Stimulated activated CD8-positive, alpha-beta memory T cell treated with anti-CD3 and anti-CD28 coated beads, Interleukin-7, amount 100 ng/mL, for 48 hours (primary cell): ENCODE data around the gene RYR3.

Experiments used
- DNase-seq, 2 donors: peaks; one replicate each; pipeline ENCODE4 v3.0.0-alpha.2; 2020; ENCODE audit warnings: low read depth in 1 of 2; ENCODE audit errors: extremely low read depth in 1 of 2

Gene RYR3

DNA sequence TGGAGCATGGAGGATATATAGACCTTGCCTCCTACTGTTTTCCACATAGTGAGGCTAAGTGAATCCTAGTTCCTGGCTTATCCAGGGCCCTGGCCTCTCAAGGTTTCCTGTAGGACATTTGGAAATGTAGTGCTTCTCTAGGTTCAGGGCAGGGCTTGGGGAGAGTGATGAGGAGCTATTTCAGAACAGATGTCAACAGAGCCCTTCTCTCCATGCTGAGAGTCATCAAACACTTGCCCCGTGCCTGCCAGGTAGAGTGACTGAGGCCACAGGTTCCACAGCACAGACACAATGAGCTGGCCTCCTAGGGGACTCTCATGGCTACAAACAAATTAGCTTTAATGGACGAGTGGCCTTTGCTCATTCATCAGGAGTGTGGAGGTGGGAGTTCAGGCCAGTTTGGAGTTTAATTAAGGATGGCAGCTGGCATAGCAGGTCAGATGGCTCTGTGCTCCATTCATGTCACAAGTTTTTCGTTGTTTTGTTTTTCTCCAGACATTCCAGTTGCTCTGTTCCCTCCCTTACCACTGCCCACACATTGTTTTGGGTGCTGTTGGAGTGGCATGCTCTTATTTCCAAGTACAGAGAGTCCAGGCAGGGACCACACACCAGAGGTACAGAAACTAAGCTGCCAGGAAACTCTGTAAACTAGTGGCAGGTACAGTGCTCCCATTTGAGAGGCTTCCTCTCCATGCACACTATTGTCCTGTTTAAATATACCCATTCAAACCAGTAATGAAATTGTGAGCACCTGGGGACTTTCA lies 189.8 kb downstream of the RYR3 start:
- DNase-seq = no peak

- DNase-seq = no peak
Observed at GRCh38 chr15:33503681-33504080, 192.9 kb downstream of the RYR3 start.

DNA sequence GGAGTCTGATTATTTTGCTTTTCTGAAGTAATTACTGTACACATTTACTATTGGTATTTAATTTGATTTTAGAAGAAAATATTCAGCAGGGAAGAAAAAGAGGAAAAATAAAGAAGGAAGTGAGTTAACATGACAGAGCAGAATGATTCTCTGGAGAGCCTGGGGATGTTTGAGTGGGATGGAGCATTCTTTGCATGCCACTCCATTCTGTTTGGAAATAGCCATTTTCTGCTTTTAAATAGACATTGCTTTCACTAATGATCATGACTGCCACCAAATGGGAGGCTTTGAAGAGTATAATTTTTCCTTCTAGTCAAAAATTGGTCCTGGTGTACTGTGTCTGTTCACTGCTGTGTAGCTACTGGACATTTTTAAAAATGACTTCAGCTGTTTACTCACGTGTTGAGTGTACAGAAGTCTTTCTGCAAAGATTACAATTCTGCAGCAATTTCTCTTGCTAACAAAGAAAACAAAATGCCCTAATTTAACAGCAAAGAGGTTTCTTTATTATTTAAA lies 196.1 kb downstream of the RYR3 start:
- DNase-seq = no peak

DNA sequence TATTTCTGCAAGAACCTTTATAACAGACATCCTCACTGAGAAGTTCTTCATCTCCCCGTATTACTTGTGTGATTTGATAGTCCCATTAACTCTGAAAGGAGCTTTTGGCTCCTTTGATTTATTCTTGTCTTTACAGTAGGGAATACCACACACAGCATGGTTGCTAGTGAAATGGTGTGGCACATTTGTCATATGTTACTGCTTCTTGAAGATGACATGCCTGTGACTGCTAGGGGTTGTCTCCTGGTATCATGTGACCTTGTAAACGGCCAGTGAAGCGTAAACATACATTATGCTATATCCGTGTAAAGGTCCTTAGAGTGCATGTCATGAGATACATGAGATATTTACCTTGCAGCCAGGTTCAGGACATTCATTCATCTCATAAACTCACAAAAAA lies 197.9 kb downstream of the RYR3 start:
- DNase-seq = no peak

- no peak for DNase-seq
Observed at GRCh38 chr15:33515121-33515520, 204.4 kb downstream of the RYR3 start.

DNA sequence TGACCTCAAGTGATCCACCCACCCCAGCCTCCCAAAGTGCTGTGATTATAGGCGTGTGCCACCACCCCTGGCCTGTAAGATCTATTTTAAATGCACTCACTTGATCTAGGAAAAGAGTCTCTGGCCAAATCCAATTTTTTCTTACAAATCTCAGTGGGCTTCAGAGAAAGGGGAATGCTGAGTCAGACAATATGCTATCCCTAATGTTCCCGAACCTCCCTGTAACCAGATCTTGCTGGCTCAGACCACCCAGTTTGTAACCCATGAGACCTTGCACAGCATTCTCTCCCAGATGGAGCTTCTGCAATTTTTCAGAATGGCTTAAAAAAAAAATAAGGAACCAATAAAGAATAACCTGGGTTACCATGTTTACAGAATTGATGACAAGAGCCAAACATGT lies 205.8 kb downstream of the RYR3 start:
- DNase-seq = no peak

DNA sequence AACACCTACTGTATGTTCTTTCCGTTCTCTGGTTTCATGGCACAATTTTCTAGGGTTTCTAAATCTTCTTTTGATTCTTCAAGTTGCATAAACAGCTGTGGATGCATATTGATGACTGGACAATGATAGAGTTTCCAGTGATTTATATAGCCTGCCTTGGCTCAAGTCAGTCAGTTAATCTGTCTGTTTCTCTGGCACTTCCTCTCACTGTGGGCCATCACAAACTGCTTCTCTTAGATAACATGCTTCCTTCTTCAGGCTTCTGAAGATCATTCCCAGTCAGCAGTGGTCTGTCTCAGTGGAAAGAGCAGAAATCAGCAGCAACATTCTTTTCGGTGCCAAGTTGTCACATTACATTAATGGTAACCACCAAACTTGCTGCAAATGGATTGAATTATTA lies 207.2 kb downstream of the RYR3 start:
- no peak for DNase-seq

DNA sequence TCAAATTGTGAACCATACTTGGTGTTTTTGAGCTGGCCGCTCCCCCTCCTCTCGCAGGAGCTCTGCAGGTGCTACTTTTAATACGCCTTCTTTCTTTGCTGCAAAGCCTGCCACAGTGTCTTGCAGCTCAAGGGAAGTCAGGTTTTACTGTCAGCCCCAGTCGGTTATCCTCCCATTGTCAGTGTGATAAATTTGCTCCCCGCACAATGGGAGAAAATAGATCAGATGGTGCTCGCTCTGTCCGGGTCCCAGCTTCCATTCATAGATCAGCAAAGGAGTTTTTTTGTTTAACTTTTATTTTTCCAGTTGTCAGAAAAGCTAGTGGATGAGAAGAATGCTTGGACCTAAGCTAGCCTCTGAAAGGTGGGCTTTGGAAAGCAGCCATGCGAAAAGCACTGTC lies 207.7 kb downstream of the RYR3 start:
- no peak for DNase-seq

DNA sequence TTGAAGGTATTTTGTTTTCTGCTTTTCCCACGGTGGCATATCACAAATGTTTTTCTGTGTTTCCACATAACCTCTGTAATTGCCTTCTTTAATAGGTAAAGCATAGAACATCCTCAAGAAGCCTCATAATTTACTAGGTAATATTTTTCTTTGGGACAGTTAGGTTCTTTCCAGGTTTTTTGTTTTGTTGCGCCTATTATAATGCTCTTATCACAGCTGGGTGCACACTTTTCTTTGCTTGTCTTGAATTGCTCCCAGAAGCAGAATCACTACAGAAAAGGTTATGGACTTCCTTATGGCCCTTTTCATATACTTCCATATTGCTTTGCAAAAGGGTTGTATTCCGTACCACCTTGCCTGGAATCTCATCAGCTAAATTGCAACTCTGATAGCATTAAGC lies 213.5 kb downstream of the RYR3 start:
- no peak for DNase-seq

- DNase-seq = no peak
Observed at GRCh38 chr15:33526532-33526931, 215.8 kb downstream of the RYR3 start.

DNA sequence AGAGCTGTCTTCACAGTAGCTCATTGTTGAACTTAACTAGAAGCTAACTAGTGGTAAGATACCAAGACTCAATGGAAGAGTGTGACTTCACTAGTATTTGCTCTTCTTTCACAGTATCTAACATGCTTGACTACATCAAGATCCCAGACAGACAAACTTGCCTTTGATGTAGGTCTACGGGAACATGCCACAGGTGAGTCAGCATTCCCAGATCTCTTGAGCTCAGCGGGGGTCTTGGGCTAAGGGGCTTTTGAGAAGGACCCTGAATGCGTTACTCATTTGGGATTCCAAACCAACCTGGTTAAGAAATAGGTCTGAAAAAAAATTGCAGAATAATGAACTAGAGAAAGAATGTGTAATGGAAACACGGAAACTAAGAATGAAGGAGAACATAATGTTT lies 222.4 kb downstream of the RYR3 start:
- DNase-seq = no peak

DNA sequence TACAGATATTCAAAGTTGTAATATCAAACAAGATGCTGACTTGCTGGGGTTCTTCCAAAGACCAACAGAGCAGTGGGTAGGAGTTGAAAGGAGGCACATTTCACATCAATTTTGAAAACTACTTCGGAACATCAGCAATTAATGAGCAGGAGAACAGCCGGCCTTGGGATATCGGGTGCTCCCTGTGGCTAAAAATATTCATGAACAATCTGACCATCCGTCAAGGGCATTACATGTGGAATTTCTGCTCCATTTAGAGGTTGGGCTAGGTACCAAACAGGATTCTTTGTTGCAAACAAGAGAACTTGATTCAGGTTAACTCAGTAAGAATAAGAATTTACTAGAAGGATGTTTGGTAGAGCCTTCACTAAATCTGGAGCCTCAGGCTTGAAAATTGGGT lies 223.9 kb downstream of the RYR3 start:
- no peak for DNase-seq

DNA sequence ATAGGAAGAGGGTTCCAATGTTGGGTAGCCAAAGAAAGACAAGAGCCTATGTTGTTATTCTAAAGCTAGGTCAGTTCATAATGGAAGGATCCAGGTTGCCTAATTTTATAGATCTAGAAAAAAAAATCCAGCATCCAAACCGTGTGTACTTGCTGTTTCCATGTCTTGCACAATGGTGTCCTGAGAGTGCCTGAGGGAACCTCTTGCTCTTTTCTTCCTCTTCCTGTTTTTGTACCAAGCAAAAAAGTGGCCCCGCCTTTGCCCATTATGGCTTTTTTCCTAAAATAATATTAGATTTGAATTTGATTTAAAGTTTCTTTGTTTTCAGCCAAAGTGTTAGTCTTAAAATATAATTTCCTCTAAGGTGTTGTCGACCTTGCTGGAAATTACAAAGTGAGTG lies 224.4 kb downstream of the RYR3 start:
- DNase-seq = no peak

DNA sequence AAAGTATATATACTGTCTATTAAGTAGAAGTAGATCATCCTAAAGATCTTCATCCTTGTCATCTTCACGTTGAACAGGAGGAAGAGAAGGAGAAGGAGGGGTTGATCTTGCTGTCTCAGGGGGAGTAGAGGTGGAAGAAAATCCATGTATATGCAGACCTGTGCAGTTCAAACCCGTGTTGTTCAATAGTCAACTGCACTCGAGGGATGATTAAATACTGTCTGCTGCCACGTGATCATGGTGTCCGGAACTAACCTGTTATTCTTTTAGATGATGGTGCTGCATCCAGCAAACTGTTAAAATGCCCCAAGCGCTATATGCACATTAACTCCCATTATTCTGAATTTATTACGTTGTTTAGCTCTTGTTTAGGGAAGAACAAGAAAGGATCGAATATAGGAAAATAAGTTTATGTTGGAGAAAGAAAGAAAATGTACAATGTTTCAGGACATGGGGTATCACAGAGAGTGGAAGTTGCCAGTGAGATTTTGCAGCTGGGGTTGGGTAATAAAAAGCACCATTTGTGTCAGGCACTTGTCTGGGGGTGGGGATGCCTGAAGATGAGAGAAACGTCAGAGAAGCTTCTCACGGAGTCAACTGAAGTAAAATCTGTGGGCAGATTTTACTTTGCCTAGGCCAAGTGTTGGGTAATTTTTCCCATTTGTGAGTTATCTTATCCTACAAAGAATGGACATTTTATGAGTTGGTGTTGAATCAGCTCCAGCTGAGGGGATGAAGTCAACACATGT lies 229.2 kb downstream of the RYR3 start:
- DNase-seq = no peak

- DNase-seq = no peak
Observed at GRCh38 chr15:33543957-33544356, 233.2 kb downstream of the RYR3 start.

- DNase-seq = no peak
Observed at GRCh38 chr15:33545866-33546265, 235.1 kb downstream of the RYR3 start.

DNA sequence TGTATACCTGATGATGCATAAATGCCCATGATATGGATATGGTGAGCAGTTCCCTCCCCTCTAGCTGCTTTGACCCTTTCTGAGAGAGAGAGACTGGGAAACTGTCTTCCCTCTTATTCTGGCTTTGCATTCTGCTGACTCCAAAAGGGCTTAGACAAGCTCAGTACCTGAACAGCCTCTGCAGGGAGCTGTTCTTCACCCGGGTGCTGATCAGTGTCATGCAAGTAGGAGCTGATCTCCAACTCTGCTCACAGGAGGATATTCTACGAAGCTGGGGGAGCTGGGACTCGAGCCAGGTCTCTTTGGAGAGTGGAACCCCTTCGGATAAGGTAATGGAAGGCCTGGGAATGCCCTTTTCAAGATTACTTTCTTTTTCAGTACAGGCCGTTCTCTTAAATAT lies 237.1 kb downstream of the RYR3 start:
- DNase-seq = no peak

GRCh38 chr15:33551860-33552259 lies 241.1 kb downstream of the RYR3 start:
- DNase-seq = no peak

DNA sequence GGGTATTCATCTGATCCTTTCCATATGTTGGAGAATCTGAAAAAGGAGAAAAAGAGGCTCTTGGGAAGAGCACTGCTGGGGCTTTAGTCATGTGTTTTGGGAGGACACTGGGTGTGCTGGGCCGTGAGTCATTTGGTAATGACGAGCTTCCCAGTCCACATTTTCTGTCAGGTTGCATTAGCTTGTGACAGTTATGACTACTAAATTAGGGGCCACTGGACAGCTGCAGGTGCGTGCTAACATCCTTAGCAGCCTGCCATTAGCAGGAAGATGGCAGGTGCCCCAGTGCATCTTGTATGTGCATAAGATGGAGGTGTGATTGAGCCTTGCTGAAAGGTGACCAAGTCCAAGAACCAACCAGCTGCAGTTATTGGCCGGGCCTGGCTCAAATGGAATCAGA lies 242.4 kb downstream of the RYR3 start:
- DNase-seq = no peak

- DNase-seq = no peak
Observed at GRCh38 chr15:33559207-33559890, 248.6 kb downstream of the RYR3 start.

GRCh38 chr15:33561407-33561806 lies 250.6 kb downstream of the RYR3 start:
- no peak for DNase-seq

- no peak for DNase-seq
Observed at GRCh38 chr15:33561967-33562366, 251.2 kb downstream of the RYR3 start.
